ENCODE results near the gene HMOX1. TPM values are rescaled to one million over a fixed set of nuclear protein-coding genes. Genes with fewer than 3 reads are reported as not detected.

HMOX1 gene
- total and polyA plus RNA-seq, 2 of the 8 experiments (the other 6 are each of a cell fraction or from before 2014, with no cell fraction given): 25.0 to 41.6 TPM

GRCh38 chr22:35350539-35351503 is 30.1 kb upstream of the HMOX1 start (continued):
- TF ChIP-seq CBX8 (IDR thresholded peaks at IDR 0.05; ENCODE audit: borderline replicate concordance, low read depth, low read length): no peak
- TF ChIP-seq SIRT6 (IDR thresholded peaks at IDR 0.05; ENCODE audit: low read length): no peak
- peak; percentile 50; the same call in 1 of the 2 replicates for TF ChIP-seq TBP (IDR thresholded peaks at IDR 0.05; ENCODE audit: low read depth, low read length)
- TF ChIP-seq SUZ12 (IDR thresholded peaks at IDR 0.05; ENCODE audit: low read length): no peak
- peak; percentile 87 to 93 (median 89) for TF ChIP-seq CTCF (IDR thresholded peaks at IDR 0.05; ENCODE audit: control extremely low read depth in 1 of 3, insufficient read depth in 1 of 3, low read depth in 1 of 3, low read length in 3 of 3)
- no peak for TF ChIP-seq EZH2 (IDR thresholded peaks at IDR 0.05; ENCODE audit: low read depth, low read length, severe bottlenecking)
- TF ChIP-seq TAF7 (optimal IDR thresholded peaks at IDR 0.05; ENCODE audit: borderline replicate concordance, low read depth, low read length): no peak
- no peak for TF ChIP-seq ATF2 (IDR thresholded peaks at IDR 0.05; ENCODE audit: low read length)
- peak; percentile 97 to 98 for TF ChIP-seq RAD21 (IDR thresholded peaks at IDR 0.05 in 1 of 2, conservative IDR thresholded peaks at IDR 0.05 in 1 of 2; ENCODE audit: low read depth in 2 of 2, low read length in 2 of 2)
- TF ChIP-seq POLR2AphosphoS5 (IDR thresholded peaks at IDR 0.05; ENCODE audit: low read depth, low read length): 0 out of 2 replicates have a peak, but pooled peaks have one; percentile 21
- peak; percentile 87 for TF ChIP-seq KDM4A (IDR thresholded peaks at IDR 0.05; ENCODE audit: low read depth, low read length, severe bottlenecking)
- no peak for TF ChIP-seq TEAD4 (IDR thresholded peaks at IDR 0.05; ENCODE audit: low read depth, low read length)
- TF ChIP-seq CTBP2 (IDR thresholded peaks at IDR 0.05; ENCODE audit: borderline replicate concordance, insufficient read depth, insufficient read length, low read length): no peak
- no peak for TF ChIP-seq ZNF274 (IDR thresholded peaks at IDR 0.05; ENCODE audit: borderline replicate concordance, extremely low read depth, low read length)
- no peak for TF ChIP-seq NANOG (IDR thresholded peaks at IDR 0.05; ENCODE audit: insufficient read depth, low read depth, low read length, poor library complexity, severe bottlenecking)
- no peak for TF ChIP-seq SAP30 (IDR thresholded peaks at IDR 0.05; ENCODE audit: insufficient read depth, insufficient replicate concordance, low read length)
- no peak for TF ChIP-seq HDAC2 (IDR thresholded peaks at IDR 0.05; ENCODE audit: borderline replicate concordance in 1 of 2, low read depth in 2 of 2, low read length in 2 of 2)
